GM21717 (cell line): ENCODE data around the gene PPP1R15A.
"Not testable (repeated sequence)": the region's sequence is repeated elsewhere in the genome, so short reads cannot be mapped to it uniquely, and the experiment has no call there.

Experiments used
- ATAC-seq: cut with Tn5 transposase; IDR thresholded peaks from one replicate; pipeline ENCODE4 v1.9.1; 2021; ENCODE audit warnings: mild to moderate bottlenecking, moderate library complexity; ENCODE audit not compliant: unreplicated experiment

Gene PPP1R15A

DNA sequence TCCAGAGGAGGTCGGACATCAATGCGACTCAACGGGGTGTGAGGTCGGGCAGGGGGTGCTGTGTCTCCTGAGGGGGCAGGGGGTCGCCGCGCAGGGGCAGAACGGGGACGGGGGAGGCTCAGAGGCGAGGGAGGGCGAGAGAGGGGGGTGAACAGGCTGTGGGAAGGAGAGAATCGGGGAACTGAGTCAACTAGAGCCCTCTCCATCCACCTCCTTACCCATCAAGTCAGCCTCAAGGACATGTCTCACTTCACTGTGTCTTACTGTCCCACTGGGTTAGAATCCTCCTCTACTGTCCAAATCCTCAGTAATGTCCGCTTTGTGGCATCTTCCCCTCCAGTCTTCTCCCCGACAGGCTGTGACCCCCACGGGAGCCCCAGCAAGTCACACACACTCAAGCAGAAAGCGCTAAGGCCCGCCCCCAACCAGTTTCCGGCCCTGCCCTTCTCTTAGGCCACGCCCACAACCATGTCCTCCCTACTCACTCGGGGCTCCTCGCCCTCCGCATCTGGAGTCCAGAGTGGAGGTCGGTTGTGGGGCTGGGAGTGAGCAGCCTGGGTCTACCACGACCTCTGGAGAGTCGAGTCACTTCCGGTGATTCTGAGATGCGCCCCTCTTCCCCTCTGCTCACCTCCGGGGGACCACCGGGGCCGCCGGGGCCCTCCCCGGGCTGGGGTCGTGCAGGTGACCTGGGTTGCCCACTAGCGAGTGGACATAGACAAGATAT is 13.1 kb upstream of the PPP1R15A start:
- ATAC-seq: no peak

DNA sequence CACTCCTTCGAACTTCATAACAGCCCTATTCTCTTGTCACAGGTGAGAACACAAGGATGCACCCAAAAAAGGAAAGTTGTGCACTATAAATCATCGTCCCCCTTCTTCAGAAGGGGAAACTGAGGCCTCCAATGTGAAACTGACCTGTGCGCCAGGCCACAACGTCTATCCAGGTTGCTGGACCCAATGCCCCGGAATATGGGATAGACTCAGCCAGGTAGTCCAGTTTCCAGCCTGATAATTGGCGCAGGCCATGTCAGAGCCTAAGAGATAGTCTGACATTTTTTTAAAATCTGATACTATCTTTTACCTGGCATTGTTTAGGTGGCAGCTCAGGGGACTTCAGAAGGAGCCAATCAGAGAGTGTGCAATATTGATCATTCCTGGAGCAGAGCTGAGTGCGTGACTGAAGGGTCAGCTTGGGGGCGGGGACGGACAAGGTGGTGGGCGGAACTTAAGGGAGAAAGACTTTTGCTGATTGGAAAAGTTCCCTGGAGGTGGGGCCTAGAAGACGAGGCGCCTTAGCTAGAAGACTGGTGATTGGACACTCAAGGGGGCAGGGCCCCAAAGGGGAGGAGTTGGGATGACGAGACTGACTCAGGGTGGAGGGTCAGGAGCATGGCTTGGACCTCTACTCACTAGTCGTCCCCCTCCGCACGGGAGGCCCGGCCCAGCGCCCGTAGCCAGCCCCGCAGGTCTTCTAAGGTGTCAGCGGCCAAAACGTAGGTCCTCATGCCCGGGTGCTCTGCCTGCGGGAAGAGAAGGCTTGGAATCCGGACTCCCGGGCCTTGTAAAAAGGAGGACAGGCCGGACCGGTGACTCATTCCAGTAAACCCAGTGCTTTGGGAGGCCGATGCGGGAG is 12.3 kb upstream of the PPP1R15A start:
- no peak for ATAC-seq

DNA sequence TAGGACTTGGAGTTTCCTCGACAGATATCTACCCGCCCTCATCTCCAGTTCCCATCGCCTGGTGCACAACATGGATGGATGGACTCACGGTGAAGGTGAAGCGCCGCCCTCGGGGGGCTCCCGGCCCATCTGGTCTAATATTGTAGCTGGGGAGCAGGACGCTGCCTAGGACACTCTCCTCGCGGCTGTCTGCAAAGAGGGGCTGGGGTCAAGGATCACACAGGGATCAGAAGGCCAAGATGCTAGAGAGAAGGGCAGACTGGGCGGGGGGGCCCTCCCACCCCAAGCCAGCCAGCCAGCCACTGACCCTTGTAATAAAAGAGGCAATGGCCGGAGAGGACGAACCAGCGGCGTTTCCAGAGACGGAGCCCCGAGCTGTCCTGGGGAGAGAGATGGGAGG is 10.9 kb upstream of the PPP1R15A start:
- no peak for ATAC-seq

DNA sequence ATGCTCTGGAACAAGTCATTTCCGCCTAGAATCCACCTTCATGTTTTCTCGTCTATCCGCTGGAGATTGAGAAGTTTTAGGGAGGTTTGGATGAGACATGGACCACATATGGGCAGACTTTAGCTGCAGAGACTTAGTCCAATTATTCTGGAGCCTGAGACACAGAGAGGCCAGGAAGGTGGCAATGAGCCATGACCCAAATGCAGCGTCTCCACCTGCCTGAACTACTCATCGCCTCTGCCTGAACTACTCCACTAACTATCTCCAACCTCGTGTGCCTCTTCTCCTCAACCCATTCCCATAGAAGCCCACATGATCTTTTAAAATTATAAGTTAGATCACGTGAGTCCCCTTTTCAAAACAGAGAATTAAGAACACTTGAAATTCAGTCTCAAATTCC is 9.4 kb upstream of the PPP1R15A start:
- ATAC-seq: no peak

DNA sequence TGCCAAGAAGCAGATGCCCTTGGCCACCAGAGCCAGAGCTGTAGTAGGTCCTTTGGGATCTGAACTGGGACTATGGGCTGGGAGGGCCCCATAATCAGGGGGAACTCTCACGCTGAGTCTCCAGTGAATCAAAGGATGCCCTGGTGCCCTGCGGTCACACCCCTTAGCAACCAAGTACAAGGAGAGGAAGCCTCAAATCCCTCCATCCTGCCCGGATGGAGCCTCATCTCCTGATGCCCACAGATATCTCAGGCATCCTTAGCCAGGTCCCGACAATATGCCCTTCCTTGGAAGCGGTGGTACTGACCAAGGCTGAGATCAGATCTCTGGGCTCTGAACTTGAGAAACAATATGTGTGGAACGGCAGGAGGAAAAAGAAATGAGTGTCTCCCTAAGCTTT is 5.5 kb upstream of the PPP1R15A start:
- ATAC-seq: no peak

DNA sequence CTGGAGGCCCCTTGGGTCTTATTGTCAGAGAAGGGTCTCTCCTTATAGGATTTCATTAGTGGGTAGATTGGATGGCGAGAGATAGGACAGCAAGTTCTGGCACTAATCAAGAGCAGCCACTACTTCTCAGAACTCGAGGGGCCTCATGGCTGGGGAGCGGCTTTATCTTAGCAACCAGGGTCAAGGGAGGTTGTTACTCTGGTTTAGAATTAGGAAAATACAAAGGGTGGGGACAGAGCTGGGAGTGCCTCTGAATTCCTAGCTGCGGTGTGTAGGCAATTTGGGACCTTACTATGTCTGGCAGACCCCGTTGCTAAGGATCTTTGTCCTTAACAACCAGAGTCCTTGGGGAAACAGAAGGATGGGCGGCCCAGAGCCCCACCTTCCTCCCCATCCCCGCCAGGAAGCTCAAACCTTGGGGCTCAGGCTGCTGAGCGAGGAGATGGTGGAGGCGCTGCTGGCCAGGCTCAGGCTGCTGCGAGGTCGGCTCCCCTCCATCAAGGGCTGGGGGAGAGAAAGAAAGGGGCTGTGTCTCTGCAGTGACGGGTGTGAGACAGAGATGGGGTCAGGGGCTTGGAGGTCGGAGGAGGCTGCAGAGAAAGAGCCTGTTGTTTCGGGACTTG is 5.0 kb upstream of the PPP1R15A start:
- no peak for ATAC-seq

DNA sequence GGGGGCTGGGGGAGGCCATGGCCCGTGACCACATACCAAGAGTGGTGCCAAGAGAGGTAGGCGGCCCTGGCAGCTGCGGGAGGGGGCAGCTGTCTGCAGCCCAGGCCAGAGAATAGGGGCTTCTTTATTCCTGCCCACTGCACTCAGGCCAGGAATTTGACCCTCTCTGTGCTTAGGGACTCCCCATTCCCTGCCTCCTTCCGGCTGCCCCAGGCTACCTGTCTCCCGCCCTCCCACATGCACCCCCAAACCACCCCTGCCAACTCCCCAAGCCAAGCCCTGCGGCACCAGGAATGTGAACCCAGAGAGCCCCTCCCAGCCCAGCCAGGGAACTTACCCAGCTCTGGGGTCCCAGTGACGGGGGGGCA is 4.5 kb upstream of the PPP1R15A start:
- ATAC-seq: no peak

DNA sequence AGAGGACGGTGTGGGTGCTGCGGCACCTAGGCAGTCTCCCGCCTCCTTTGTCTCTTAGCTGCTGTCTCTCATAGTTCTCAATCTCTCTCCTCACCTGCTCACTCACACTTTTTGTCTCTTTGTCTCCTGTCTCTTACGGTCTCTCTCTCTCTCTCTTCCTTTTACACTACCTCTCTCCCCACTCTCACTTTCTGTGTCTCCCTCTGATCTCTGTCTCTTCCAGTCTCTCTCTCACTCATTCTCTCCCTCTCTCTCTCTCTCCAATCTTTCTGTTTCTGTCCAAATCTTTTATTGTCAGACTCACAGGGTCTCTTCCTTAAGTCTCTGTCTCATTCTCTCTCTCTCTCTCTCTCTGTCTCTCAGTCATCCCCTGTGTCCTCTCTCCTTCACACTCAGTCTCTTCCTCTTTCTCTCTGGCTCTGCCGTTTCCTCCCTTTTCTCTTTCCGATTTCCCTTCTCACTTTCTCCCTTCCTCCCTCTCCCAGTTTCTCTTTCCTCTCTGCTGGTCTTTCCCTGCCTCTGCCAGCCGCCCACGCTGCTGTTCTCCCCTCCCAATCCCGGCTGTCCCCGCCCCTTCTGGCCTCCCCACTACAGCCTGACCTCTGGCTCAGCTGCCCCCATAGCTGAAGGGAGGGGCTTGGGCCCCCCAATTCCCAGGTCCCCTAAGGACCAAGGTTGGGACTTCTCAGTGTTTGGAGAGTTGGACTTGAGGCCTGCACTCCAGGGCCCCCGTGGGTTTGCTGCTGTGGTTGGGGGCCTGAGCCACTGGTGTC is 3.9 kb upstream of the PPP1R15A start, which contains the start of gene PLEKHA4:
Gene PLEKHA4 (minus strand): TSS at position 504 of the 773 bp plus-strand sequence. CDS start 997 bp downstream, outside the sequence.
- no peak for ATAC-seq

DNA sequence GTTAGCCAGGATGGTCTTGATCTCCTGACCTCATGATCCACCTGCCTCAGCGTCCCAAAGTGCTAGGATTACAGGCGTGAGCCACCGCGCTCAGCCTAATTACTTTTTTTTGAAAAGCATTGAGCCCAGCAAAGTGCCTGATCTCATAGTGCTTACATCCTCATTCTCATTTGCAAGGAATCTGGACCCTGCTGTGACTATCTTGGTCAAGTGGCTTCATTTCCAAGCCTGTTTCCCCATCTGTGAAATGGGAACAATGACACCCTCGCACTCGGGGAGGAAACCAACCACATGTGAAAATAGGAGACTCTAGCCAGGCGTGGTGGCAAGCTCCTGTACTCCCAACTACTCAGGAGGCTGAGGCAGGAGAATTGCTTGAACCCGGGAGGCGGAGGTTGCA is 2.2 kb upstream of the PPP1R15A start:
- no peak for ATAC-seq

DNA sequence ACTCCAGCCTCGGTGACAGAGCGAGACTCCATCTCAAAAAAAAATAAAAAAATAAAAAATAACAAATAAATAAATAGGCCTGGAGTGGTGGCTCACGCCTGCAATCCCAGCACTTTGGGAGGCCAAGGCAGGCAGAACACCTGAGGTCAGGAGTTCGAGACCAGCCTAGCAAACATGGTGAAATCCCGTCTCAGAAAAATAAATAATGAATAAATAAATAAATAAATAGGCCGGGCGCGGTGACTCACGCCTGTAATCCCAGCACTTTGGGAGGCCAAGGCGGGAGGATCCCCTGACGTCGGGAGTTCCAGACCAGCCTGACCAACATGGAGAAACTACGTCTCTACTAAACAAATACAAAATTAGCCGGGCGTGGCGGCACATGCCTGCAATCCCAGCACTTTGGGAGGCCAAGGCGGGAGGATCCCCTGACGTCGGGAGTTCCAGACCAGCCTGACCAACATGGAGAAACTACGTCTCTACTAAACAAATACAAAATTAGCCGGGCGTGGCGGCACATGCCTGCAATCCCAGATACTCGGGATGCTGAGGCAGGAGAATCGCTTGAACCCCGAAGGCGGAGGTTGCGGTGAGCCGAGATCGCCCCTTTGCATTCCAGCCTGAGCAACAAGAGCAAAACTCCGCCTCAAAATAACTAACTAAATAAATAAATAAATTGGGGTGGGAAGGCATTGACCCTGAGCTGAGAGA is 595 bp upstream of the PPP1R15A start:
- not testable (repeated sequence) for ATAC-seq

DNA sequence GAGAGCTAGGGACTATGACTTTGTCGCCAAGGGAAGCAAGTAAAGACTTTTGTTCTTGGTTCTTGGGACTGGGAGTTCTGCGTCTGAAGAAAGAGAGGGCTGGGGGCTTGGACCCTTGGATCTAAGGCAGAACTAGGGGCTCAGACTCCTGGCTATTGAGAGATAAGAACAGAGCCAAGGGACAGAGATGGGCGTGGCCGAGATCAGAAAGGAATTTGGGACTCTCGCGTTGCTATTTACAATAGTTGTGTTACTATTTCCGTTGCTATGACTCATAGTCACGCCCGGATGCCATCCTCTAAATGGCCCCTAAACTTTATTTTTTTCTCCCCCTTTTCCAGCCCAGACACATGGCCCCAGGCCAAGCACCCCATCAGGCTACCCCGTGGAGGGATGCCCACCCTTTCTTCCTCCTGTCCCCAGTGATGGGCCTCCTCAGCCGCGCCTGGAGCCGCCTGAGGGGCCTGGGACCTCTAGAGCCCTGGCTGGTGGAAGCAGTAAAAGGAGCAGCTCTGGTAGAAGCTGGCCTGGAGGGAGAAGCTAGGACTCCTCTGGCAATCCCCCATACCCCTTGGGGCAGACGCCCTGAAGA is 759 bp downstream of the PPP1R15A start:
- no peak for ATAC-seq

DNA sequence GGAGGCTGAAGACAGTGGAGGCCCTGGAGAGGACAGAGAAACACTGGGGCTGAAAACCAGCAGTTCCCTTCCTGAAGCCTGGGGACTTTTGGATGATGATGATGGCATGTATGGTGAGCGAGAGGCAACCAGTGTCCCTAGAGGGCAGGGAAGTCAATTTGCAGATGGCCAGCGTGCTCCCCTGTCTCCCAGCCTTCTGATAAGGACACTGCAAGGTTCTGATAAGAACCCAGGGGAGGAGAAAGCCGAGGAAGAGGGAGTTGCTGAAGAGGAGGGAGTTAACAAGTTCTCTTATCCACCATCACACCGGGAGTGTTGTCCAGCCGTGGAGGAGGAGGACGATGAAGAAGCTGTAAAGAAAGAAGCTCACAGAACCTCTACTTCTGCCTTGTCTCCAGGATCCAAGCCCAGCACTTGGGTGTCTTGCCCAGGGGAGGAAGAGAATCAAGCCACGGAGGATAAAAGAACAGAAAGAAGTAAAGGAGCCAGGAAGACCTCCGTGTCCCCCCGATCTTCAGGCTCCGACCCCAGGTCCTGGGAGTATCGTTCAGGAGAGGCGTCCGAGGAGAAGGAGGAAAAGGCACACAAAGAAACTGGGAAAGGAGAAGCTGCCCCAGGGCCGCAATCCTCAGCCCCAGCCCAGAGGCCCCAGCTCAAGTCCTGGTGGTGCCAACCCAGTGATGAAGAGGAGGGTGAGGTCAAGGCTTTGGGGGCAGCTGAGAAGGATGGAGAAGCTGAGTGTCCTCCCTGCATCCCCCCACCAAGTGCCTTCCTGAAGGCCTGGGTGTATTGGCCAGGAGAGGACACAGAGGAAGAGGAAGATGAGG is 1.5 kb downstream of the PPP1R15A start:
- ATAC-seq: no peak

DNA sequence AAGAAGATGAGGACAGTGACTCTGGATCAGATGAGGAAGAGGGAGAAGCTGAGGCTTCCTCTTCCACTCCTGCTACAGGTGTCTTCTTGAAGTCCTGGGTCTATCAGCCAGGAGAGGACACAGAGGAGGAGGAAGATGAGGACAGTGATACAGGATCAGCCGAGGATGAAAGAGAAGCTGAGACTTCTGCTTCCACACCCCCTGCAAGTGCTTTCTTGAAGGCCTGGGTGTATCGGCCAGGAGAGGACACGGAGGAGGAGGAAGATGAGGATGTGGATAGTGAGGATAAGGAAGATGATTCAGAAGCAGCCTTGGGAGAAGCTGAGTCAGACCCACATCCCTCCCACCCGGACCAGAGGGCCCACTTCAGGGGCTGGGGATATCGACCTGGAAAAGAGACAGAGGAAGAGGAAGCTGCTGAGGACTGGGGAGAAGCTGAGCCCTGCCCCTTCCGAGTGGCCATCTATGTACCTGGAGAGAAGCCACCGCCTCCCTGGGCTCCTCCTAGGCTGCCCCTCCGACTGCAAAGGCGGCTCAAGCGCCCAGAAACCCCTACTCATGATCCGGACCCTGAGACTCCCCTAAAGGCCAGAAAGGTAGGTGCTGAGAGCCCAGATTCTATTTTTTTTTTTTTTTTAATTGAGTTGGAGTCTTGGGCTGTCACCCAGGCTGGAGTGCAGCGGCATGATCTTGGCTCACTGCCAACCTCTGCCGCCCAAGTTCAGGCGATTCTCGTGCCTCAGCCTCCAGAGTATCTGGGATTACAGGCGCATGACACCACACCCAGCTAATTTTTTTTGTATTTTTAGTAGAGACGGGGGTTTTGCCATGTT is 2.3 kb downstream of the PPP1R15A start:
- no peak for ATAC-seq

DNA sequence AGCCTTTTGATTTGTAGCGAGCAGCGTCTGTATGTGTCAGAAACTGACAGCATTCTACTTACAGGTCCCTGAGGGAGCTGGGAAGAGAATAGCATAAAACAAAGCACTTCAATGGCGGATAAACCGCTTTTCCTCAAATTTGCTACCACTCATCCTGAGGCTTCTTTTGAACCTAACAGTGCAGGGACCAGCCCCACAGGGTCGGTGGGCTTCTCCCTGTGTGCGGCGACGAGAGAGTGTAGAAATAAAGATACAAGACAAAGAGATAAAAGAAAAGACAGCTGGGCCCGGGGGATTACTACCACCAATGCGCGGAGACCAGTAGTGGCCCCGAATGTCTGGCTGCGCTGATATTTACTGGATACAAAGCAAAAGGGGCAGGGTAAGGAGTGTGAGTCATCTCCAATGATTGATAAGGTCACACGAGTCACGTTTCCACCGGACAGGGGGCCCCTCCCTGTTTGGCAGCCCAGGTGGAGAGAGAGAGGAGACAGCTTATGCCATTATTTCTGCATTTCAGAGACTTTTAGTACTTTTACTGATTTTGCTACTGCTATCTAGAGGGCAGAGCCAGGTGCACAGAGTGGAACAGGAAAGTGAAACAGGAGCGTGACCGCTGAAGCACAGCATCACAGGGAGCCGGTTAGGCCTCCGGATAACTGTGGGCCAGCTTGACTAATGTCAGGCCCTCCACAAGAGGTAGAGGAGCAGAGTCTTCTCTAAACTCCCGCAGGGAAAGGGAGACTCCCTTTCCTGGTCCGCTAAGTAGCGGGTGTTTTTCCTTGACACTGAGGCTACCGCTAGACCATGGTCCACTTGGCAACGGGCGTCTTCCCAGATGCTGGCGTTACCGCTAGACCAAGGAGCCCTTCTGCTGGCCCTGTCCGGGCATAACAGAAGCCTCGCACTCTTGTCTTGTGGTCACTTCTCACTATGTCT is 4.1 kb downstream of the PPP1R15A start:
- not testable (repeated sequence) for ATAC-seq

DNA sequence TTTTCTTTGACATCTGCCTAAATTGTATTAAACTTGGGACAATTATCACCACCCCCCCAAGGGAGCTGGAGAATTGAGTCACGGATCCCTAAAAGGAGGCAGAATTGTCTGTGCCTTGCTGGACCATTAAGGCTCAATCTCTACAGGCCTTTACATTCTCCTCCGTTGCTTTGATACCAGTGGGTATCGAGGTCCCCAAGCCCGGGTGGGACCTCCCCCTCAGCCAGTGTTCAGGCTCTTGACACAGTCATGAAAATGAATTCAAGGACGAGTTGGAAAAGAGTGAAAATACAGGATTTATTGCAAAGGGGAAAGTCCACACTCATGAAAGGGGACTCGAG is 5.6 kb downstream of the PPP1R15A start:
- ATAC-seq: no peak

DNA sequence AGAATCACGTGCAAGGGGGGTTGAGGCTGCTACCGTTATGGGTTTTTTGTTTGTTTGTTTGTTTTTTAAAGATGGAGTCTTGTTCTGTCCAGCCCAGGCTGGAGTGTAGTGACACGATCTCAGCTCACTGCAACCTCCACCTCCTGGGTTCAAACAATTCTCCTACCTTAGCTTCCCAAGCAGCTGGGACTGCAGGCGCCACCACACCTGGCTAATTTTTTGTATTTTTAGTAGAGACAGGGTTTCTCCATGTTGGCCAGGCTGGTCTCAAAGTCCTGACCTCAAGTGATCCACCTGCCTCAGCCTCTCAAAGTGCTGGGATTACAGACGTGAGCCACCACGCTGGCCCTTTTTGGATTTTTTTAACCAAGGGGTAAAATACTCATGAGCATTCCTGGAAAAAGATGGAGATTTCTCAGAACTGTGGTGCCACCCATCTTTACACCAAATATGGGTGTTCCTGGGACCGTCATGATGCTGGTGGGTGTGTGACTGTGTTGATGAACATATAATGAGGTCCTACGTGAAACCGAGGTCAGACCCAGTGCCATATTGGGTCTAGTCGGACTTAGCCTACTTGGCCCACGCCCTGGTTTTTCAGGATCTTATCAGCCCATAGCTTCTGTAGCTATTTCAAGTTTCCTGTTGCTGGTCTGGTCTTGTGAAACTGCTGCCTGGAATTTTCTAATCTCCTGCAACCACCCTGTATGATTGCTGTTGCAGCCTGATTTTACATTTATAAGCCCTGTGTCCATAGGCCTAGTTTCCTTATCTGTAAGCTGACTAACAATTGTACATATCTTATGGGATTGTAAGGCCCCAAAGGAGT is 6.2 kb downstream of the PPP1R15A start:
- ATAC-seq: no peak
